HG03342 (cell line): ENCODE measurements around the gene PPP3CA.
"Not testable (repeated sequence)": the region's sequence is repeated elsewhere in the genome, so short reads cannot be mapped to it uniquely, and the experiment has no call there.

Experiments used
- ATAC-seq: cut with Tn5 transposase; IDR thresholded peaks from one replicate; pipeline ENCODE4 v1.9.1; 2021; ENCODE audit warnings: mild to moderate bottlenecking, moderate library complexity; ENCODE audit not compliant: unreplicated experiment

PPP3CA gene

DNA sequence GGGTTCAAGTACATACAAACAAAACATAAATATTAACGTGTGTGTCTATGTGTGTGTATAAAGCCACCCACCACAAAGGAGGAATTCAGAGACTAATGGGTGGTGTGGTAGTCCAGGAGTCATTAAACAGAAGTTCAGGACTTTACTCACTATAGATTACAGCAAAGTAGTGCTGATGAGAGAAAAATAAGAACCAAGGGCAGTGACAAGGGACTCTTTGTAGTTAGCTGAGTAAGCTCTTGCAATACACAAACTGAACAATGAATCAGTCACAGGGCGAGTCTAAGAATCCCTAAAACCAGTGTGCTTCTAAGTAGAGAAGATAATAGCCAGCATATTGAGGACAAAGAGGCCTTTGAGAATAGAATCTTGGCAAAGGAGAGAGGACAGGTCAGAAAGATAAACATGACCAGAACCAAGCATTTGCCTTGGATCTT, 232.4 kb downstream of the PPP3CA start:
- ATAC-seq = no peak

GRCh38 chr4:101104312-101105052, 242.8 kb downstream of the PPP3CA start:
- peak; percentile 27 for ATAC-seq

DNA sequence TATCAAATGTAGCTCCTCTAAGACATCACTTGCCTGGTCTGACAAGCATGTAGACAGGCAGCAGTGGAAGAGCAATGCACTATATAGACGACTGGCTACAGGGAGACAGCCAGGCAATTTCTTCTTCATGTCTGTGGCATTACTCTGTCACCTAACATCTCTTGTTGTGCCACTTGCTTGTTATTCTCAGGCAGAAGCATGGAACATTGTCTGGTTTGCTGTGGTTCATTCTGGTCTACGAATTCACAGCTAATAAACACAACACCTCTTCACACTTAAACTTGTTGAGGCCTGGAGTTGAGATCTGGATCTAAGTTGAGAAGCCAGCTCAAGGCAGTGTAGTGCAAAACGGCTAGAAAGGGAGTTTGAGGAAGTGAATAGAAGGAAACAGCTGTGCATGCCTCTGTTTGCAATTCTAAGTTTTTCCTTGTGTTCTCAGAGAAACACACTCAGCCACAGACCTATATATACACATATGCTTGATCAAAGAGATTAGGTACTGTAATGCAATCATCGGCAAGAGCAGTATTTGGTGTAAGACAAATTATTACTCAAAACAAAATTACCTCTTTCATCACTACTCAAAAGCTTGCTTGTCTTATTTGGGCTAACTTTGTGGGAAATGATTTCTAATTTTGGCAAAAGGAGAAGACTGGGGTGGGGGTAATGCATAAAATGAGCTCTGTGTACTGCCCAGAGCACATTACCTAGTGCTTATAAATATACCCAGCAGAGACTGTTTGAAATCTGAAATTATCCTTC, 243.8 kb downstream of the PPP3CA start:
- ATAC-seq = peak; percentile 83

DNA sequence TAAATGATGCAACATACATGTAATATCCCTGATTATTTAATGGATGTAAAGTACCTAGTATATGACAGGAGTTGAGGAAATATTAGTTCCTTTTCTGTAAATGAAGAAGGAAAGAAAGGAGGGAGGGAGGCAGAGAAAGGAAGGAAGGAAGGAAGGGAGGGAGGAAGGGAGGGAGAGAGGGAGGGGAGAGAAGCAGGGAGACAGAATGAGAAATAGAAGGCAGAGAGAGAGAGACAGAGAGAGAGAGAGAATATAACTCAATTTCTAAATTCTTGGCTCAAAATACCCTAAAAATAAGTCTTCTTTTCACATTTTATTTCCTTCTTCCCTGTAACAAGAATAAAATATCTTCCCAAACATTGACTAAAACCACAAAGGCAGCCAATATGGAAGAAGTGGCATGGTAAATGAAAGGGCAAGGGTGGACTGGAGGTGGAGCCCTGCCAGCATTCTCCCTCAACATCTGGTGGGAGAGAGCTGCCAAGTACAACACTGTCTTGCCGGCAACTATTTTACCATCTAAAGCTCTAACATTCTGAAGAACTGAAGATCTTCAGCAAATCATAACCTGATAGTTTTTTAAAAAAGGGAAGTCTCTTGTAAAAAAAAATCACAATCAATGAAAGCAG, 245.1 kb downstream of the PPP3CA start:
- no peak for ATAC-seq

- no peak for ATAC-seq
These were observed 246.3 kb downstream of the PPP3CA start for GRCh38 chr4:101101072-101101471.

GRCh38 chr4:101098666-101099400, 248.5 kb downstream of the PPP3CA start:
- ATAC-seq = no peak

DNA sequence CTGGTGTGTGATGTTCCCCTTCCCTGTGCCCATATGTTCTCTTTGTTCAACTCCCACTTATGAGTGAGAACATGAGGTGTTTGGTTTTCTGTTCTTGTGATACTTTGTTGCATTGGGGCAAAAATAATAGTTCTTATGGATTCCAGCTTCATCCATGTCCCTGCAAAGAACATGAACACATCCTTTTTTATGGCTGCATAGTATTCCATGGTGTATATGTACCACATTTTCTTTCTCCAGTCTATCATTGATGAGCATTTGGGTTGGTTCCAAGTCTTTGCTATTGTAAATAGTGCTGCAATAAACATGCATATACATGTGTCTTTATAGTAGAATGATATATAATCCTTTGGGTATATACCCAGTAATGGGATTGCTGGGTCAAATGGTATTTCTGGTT, 254.7 kb downstream of the PPP3CA start:
- not testable (repeated sequence) for ATAC-seq

DNA sequence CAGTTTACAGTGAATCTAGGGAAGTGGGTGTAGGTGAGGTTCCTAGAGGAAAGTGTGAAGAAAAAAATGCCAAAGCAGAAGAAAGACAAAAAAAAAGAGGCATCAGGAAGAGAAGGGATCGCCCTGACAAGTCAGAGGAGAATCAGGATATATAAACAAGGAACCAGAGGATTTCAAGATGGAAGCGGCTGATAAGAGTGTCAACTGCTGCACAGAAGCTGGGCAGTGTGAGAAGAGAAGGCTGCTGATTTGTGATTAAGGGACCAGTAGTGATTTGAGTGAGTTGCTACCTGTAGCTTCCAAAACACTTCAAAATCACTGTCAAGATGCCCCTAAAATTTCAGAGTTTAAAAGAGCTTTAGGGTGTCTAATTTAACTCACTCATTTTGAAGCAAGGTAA, 258.2 kb downstream of the PPP3CA start:
- no peak for ATAC-seq

DNA sequence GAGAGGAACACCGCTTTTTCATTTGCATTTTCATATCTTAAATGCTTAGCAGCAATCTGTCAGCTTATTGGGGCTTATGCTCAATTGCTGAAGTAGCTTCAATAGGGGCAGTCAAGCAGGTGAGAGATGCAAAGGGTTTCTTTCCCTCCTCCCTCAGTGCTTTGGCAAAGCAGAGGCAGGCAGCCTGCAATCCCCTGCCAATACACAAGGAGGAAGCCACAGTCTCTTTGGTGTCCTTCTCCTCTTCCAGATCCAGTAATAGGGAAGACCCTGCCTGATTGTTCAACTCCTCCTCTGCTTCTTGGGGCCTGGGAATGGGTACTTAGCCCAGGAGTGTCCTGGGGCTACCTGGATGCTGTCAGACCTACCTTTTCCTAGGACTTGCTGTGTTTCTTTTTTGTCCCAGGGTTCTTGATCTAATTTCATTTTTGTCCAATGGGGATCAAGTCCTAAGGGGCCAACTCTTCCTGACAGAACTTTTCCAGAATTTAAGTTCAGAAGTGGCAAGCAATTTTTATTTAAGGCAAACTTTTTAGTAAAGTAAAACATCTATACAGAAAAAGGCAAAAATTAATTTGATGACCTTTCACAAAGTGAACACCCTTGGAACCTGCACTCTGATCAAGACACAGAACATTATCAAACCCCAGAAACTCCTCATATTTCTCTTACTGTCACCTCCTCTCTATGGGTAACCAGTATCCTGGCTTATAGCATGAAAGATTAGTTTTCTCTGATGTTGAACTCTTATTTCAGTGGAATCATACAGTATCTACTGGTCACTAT, 260.3 kb downstream of the PPP3CA start:
- ATAC-seq = no peak

- no peak for ATAC-seq
These were observed 264.2 kb downstream of the PPP3CA start for GRCh38 chr4:101083131-101083530.

- no peak for ATAC-seq
These were observed 265.5 kb downstream of the PPP3CA start for GRCh38 chr4:101081695-101082369.

DNA sequence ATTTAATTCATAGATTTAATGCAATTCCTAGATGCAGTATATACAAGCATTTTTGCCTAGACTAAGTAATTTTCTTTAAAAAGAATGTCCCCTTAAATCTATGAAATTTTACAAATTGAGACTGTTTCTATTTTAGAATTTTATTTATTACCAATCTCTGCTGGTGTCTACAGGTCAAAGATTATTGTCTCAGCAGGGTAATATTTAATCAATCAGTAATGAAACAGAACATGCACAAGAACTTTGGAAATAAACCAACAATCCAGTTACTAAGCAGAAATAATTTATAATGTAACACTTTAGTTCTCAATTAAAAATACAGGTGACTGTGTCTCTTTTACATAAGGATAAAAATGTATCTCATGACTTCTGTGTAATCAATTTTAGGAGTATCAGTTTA, 266.2 kb downstream of the PPP3CA start:
- no peak for ATAC-seq

DNA sequence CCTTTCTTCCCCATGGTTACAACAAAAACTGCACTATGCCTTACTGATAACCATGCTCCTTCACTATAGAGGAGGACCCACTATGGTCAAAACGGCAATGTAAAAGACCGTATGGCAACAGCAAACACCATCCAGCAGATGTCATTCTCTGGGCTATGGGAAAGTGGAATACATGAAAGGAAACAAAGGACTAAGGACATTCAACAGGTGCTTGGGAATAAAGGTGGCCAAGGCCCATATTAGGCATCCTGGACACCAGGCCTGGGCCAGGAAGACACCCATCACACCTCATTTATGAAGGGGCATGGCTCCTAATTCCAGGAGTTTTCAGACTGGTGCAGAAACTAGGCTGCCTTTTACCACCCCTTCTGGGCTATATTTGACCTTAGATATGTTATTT, 268.4 kb downstream of the PPP3CA start:
- ATAC-seq = no peak

DNA sequence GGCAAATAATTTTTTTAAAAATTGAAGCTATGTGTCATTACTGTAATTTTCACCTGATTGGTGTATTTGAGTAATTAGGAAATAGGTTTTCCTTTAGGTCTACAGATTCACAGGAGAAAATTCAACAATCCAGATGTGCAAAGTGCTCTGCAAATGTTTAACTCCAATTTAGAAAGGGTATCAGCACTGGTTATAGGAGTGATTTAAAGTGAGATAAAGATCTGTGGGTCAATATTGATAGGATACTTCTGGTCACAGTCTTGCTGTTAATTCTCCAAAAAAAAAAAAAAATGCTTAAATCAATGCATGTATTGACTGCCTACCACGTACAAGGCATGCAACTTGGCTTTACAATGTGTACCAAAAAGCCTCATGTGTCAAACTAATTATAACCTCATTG, 271.3 kb downstream of the PPP3CA start:
- ATAC-seq = no peak

GRCh38 chr4:101075536-101075935, 271.8 kb downstream of the PPP3CA start:
- ATAC-seq = no peak

DNA sequence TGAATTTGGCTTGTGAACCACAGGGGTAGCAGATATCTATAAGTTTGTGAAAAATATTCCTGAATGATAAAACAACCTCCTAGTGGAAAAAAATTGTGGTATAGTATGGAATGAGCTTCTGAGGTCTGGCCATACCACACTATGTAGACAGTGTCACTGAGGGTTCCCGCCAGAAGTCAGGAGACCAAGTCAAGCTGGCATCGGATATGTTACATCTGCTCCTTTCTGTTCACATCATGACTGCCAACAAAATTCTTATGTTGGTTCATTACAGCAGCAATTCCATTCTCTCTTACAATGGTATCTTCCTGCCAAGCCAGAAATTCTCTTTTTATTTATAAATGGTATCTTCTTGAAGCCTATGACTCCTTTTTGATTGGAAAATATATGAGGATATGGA, 273.0 kb downstream of the PPP3CA start:
- ATAC-seq = no peak

DNA sequence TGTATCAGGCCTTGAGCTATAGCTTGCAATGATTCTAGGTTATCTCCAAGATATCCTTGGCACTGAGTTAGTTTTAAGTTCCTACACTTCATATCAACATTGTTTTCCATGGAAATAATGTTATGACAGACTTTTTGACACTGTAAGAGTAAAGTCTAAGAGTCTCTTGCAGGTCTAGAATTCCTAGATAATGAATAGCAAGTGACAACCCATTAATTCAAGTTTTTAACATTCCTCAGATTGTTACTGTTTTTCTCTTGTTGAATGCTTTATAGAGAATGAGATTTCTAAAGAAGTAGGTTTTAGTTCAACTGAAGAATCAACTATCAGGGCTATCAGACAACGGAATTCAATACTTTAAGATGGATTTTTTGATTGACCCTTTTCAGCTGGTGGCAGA, 276.1 kb downstream of the PPP3CA start:
- ATAC-seq = no peak

GRCh38 chr4:101068115-101068514, 279.2 kb downstream of the PPP3CA start:
- ATAC-seq = no peak

DNA sequence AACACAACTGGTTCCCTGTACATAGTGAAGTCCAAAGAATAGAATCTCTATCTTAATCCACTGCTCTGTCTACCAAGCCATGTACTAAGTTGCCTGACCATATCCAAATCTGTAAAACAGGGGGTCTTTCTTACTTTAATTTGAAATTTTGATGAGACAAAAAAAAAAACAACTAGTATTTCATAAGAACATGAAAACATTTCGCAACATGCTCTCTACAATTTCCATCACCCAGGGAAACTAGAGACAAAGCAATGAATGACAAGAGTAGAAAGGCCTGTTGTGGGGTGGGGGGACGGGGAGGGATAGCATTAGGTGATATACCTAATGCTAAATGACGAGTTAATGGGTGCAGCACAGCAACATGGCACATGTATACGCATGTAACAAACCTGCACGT, 279.9 kb downstream of the PPP3CA start:
- no peak for ATAC-seq

GRCh38 chr4:101066626-101067170, 280.6 kb downstream of the PPP3CA start:
- no peak for ATAC-seq
